ENCODE data around the gene SLC6A4. TPM values are rescaled to one million over a fixed set of nuclear protein-coding genes. Genes with fewer than 3 reads are reported as not detected.

The SLC6A4 gene
- total and polyA plus RNA-seq, 2 donors (not counting 3 experiments of a cell fraction or from before 2014, with no cell fraction given): 0.25 TPM; not detected in 1

DNA sequence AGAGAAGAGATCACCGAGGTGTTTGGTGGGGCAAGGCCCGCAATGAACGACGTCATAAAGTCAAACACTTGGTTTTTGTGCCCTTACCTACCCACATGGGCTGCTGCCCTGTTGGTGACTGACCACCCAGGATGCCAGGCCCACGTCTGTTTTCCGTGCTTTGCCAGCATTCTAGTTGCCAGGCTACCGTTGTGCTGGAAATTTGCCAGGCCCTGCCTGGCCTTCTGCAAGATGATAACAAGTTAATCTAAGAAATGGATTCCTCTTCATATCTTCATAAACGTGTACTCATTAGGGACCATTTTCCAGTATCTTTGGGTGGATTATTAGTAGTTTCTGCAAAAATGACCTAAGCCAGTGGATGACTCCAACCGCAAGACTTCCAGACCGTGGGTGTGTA, 35.4 kb downstream of the SLC6A4 start:
- no peak overlapping the region for H3K27ac ChIP-seq (ENCODE audit: insufficient read depth, low read depth, low read length)
- dilution Hi-C loops (cut with MboI; ENCODE audit: extremely low pct_ligation_motif_present, low sequenced_read_pairs): no loop called here

DNA sequence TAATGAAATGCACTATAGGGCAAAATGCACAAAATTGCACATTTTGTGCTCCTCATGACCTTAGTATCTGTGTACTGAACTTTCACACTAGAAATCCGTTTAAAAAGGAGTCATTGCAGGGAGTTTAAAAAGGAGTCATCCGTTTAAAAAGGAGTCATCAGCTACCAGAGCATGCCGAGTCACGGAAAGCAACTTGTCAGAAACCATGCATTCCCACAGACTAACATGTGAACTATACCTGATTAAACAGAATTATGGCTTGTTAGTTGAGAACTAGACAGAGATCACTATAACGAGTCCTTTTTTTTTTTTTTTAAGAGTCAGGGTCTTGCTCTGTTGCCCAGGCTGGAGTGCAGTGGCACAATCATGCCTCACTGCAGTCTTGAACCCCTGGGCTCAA, 35.9 kb downstream of the SLC6A4 start:
- POLR2A ChIA-PET: no interaction called here
- no peak overlapping the region for H3K27ac ChIP-seq (ENCODE audit: insufficient read depth, low read depth, low read length)
- H3K4me1 ChIP-seq (ENCODE audit: control insufficient read depth, extremely low read depth, insufficient read depth, low read length): peaks cover 18% of the 10 kb centered on the region
- intact Hi-C loops (cut with micrococcal nuclease) (no loop called here), dilution Hi-C loops (cut with MboI; ENCODE audit: extremely low pct_ligation_motif_present, low sequenced_read_pairs) (no loop called here)
- H4K20me1 ChIP-seq (replicated peaks; ENCODE audit: control insufficient read depth, extremely low read depth, insufficient read depth, low read length): no peaks in the 10 kb centered on the region
- CTCF ChIA-PET: no interaction called here
- no peaks in the 10 kb centered on the region for H3K9me3 ChIP-seq (replicated peaks; ENCODE audit: control insufficient read depth, insufficient read depth, low read length)
- no peaks in the 10 kb centered on the region for H3K79me2 ChIP-seq (ENCODE audit: control insufficient read depth, insufficient read depth, low read length)
- FAIRE-seq: no peak
- no peaks in the 10 kb centered on the region for H3K9me1 ChIP-seq (replicated peaks; ENCODE audit: control insufficient read depth, extremely low read depth, insufficient read depth, low read length)
- DNase-seq (ENCODE audit: low read depth, low spot score): no peak
- no peak overlapping the region for H2AFZ ChIP-seq (ENCODE audit: low read depth, low read length)
- H3K36me3 ChIP-seq (ENCODE audit: control insufficient read depth in 2 of 2, extremely low read depth in 1 of 2, insufficient read depth in 2 of 2, low read length in 2 of 2): no peaks in the 10 kb centered on the region
- no peak overlapping the region for H3K4me3 ChIP-seq (replicated peaks in 1 of 3; ENCODE audit: insufficient read depth in 1 of 3, low read depth in 1 of 3, low read length in 3 of 3)
- H3K4me2 ChIP-seq (ENCODE audit: insufficient read depth, low read length): no peak overlapping the region
- no TSS peak for BruUV-seq (replicated peaks)
- H3K9ac ChIP-seq (replicated peaks; ENCODE audit: extremely low read depth, insufficient read depth, low read length): no peak overlapping the region
- H3K27me3 ChIP-seq (ENCODE audit: control insufficient read depth in 2 of 2, insufficient read depth in 2 of 2, low read length in 2 of 2): no peaks in the 10 kb centered on the region
- TF ChIP-seq POLR2AphosphoS5 (IDR thresholded peaks at IDR 0.05; ENCODE audit: insufficient read depth, low read depth, low read length) (no peak), EZH2 (IDR thresholded peaks at IDR 0.05; ENCODE audit: borderline replicate concordance, low read depth, low read length, severe bottlenecking) (no peak), MYC (IDR thresholded peaks at IDR 0.05; ENCODE audit: low read depth, low read length) (no peak), FOS (IDR thresholded peaks at IDR 0.05; ENCODE audit: borderline replicate concordance, insufficient read depth, low read length) (no peak), CTCF (IDR thresholded peaks at IDR 0.05; ENCODE audit: extremely low read depth in 1 of 2, insufficient read depth in 1 of 2, low read depth in 1 of 2, low read length in 2 of 2) (no peak), JUN (IDR thresholded peaks at IDR 0.05; ENCODE audit: borderline replicate concordance, insufficient read depth, insufficient read length, low read depth) (no peak), MAX (IDR thresholded peaks at IDR 0.05; ENCODE audit: insufficient read depth, insufficient read length) (no peak), POLR2A (IDR thresholded peaks at IDR 0.05; ENCODE audit: low read depth, low read length) (no peak), GATA2 (IDR thresholded peaks at IDR 0.05; ENCODE audit: insufficient read depth, insufficient read length, low read depth, low read length) (no peak)

More for the DNA sequence above, 35.4 kb downstream of the SLC6A4 start:
- ChIA-PET POLR2A (no interaction called here), CTCF (no interaction called here)
- H3K9me3 ChIP-seq (replicated peaks; ENCODE audit: control insufficient read depth, insufficient read depth, low read length): no peaks in the 10 kb centered on the region
- H3K27me3 ChIP-seq (ENCODE audit: control insufficient read depth in 2 of 2, insufficient read depth in 2 of 2, low read length in 2 of 2): no peaks in the 10 kb centered on the region
- no peaks in the 10 kb centered on the region for H4K20me1 ChIP-seq (replicated peaks; ENCODE audit: control insufficient read depth, extremely low read depth, insufficient read depth, low read length)
- DNase-seq (ENCODE audit: low read depth, low spot score) (no peak), FAIRE-seq (no peak)
- no peak overlapping the region for H3K9ac ChIP-seq (replicated peaks; ENCODE audit: extremely low read depth, insufficient read depth, low read length)
- no peak overlapping the region for H3K4me2 ChIP-seq (ENCODE audit: insufficient read depth, low read length)
- H3K36me3 ChIP-seq (ENCODE audit: control insufficient read depth in 2 of 2, extremely low read depth in 1 of 2, insufficient read depth in 2 of 2, low read length in 2 of 2): no peaks in the 10 kb centered on the region
- intact Hi-C loops (cut with micrococcal nuclease): no loop called here
- H3K79me2 ChIP-seq (ENCODE audit: control insufficient read depth, insufficient read depth, low read length): no peaks in the 10 kb centered on the region
- BruUV-seq (replicated peaks): no TSS peak
- peaks cover 18% of the 10 kb centered on the region for H3K4me1 ChIP-seq (ENCODE audit: control insufficient read depth, extremely low read depth, insufficient read depth, low read length)
- no peaks in the 10 kb centered on the region for H3K9me1 ChIP-seq (replicated peaks; ENCODE audit: control insufficient read depth, extremely low read depth, insufficient read depth, low read length)
- no peak overlapping the region for H3K4me3 ChIP-seq (replicated peaks in 1 of 3; ENCODE audit: insufficient read depth in 1 of 3, low read depth in 1 of 3, low read length in 3 of 3)
- H2AFZ ChIP-seq (ENCODE audit: low read depth, low read length): no peak overlapping the region
- no peak for TF ChIP-seq JUN (IDR thresholded peaks at IDR 0.05; ENCODE audit: borderline replicate concordance, insufficient read depth, insufficient read length, low read depth)
- TF ChIP-seq MYC (IDR thresholded peaks at IDR 0.05; ENCODE audit: low read depth, low read length): no peak
